Esophagus muscularis mucosa (tissue), 4 donors: ENCODE data around the gene TEX44. TPM values are rescaled to one million over a fixed set of nuclear protein-coding genes. Genes with fewer than 3 reads are reported as not detected.
A peak's percentile ranks its signal among the peaks of the same experiment; 100 is the strongest.

Experiments
- DNase-seq: peaks from one replicate; pipeline ENCODE4 v3.0.0-alpha.2; 2017; ENCODE audit errors: extremely low spot score
- H3K27ac ChIP-seq, 4 donors: fragments of 200-600 bp; sonication (generic); replicated peaks in 1 of 4; 1 replicate in 3 of 4; 2 replicates in 1 of 4; pipeline ENCODE4 v1.5.1; 2016 to 2019; ENCODE audit warnings: mild to moderate bottlenecking in 1 of 4
- H3K27me3 ChIP-seq, 4 donors: fragments of 200-600 bp; sonication (generic); one replicate each; pipeline versions ENCODE4 v1.5.1 to v1.6.0; 2016 to 2019
- H3K36me3 ChIP-seq, 4 donors: fragments of 200-600 bp; sonication (generic); one replicate each; pipeline ENCODE4 v1.5.1; 2016 to 2019
- H3K4me1 ChIP-seq, 4 donors: fragments of 200-600 bp; sonication (generic); one replicate each; pipeline ENCODE4 v1.5.1; 2016 to 2019
- H3K4me3 ChIP-seq, 4 donors: fragments of 200-600 bp; sonication (generic); 1 replicate in 2 of 4; 2 replicates in 2 of 4; pipeline ENCODE4 v1.5.1; 2016 to 2019; ENCODE audit warnings: mild to moderate bottlenecking in 4 of 4, moderate library complexity in 1 of 4
- H3K9me3 ChIP-seq, 4 donors: fragments of 200-600 bp; sonication (generic); 1 replicate in 3 of 4; 2 replicates in 1 of 4; pipeline ENCODE4 v1.5.1; 2016 to 2019
- CTCF ChIP-seq, 3 experiments: fragments of 200-600 bp in 2 of 3; fragments of 450-650 bp in 1 of 3; sonication (generic) in 2 of 3; IDR thresholded peaks; one replicate each; pipeline ENCODE4 v1.5.1; 2017 to 2019; ENCODE audit warnings: antibody characterized with exemption in 3 of 3, mild to moderate bottlenecking in 2 of 3, moderate library complexity in 1 of 3
- EP300 ChIP-seq: sonication (generic); formaldehyde crosslinking; IDR thresholded peaks from one replicate; pipeline ENCODE4 v1.6.1; 2017; ENCODE audit warnings: antibody characterized with exemption
- POLR2A ChIP-seq: fragments of 450-650 bp; IDR thresholded peaks from one replicate; pipeline ENCODE4 v1.6.1; 2017; ENCODE audit warnings: antibody characterized with exemption, moderate library complexity, mild to moderate bottlenecking, low read depth
- POLR2AphosphoS5 ChIP-seq, 2 donors: sonication (generic); formaldehyde crosslinking; IDR thresholded peaks; one replicate each; pipeline ENCODE4 v1.6.1; 2017; ENCODE audit warnings: antibody characterized with exemption in 2 of 2
- WGBS: methylation state at CpG from one replicate; pipeline ENCODE4 v1.1.5; 2018; 5-methylcytosine and 5-hydroxymethylcytosine counted together
- intact Hi-C: fragments of 100-400 bp; cut with DNase I; formaldehyde crosslinking; loops from one replicate; pipeline ENCODE4 v1.15.1; 2023
- total RNA-seq, 4 donors: library from RNA; depleted of rRNA; stranded (reverse); fragments of >200 nt; gene quantifications; one replicate each; pipeline versions ENCODE4 v1.1.0 to v1.2.1, GENCODE V29; 2016

The TEX44 gene
- total RNA-seq, 4 donors from 2014 or later, result not detected

- Histone ChIP-seq H3K9me3 (no peaks in the 10 kb centered on the region), H3K4me1 (peaks cover 48 to 68% (median 67%) of the 10 kb centered on the region in 4 donors), H3K4me3 (peak overlapping the region in 3 of 4 donors; percentile 55 to 64 (median 64)), H3K27ac (peak overlapping the region; percentile 94 to 100 (median 96)), H3K36me3 (no peaks in the 10 kb centered on the region), H3K27me3 (no peaks in the 10 kb centered on the region)
- 100% methylated on average over 1 of the region's 7 CpGs for WGBS
- intact Hi-C loops, result no loop called here
- DNase-seq, result no peak
- no peak for TF ChIP-seq POLR2A
- TF ChIP-seq CTCF (IDR thresholded peaks at IDR 0.05), result no peak
- TF ChIP-seq EP300, result no peak
- no peak for TF ChIP-seq POLR2AphosphoS5 (IDR thresholded peaks at IDR 0.05)
These were observed 13.0 kb downstream of the TEX44 start for GRCh38 chr2:231605607-231606091.

DNA sequence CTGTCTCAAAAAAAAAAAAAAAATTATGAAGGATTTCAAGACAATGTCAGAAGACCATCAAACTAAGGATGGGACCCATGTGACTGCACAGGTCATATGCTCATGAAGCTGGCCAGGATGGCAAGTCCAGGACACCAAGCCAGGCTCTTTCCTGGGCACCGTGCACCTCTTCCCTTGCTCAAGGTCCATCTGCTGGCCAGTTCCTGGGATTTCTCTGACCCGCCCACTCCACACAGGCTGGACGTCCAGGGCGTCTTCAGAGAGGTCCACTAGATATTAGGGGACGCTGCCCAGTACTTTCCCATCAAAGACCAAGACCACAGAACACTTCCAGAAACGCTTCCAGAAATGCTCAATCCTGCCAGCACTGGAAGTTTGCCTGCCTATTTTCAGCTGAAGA, 14.3 kb downstream of the TEX44 start:
- Histone ChIP-seq H3K27ac (peak overlapping the region; percentile 94 to 100 (median 96)), H3K4me1 (peaks cover 45 to 69% (median 63%) of the 10 kb centered on the region in 4 donors), H3K9me3 (no peaks in the 10 kb centered on the region), H3K27me3 (no peaks in the 10 kb centered on the region), H3K36me3 (no peaks in the 10 kb centered on the region), H3K4me3 (no peak overlapping the region)
- 58% methylated on average over 6 of the region's 6 CpGs for WGBS
- no peak for DNase-seq
- TF ChIP-seq CTCF (IDR thresholded peaks at IDR 0.05) (no peak), POLR2A (no peak), EP300 (no peak), POLR2AphosphoS5 (IDR thresholded peaks at IDR 0.05) (no peak)
- intact Hi-C loops, result no loop called here

GRCh38 chr2:231611273-231612108, 18.8 kb downstream of the TEX44 start:
- Histone ChIP-seq H3K4me1 (peaks cover 56 to 68% (median 61%) of the 10 kb centered on the region in 4 donors), H3K36me3 (no peaks in the 10 kb centered on the region), H3K9me3 (no peaks in the 10 kb centered on the region), H3K27me3 (no peaks in the 10 kb centered on the region), H3K4me3 (no peak overlapping the region), H3K27ac (peak overlapping the region; percentile 97 to 100 (median 98))
- WGBS, result 46% methylated on average over 9 of the region's 9 CpGs
- TF ChIP-seq POLR2AphosphoS5 (IDR thresholded peaks at IDR 0.05), result peak; percentile 1 to 5
- TF ChIP-seq POLR2A, result no peak
- TF ChIP-seq CTCF (IDR thresholded peaks at IDR 0.05), result peak; percentile 40 to 53 (median 43)
- intact Hi-C loops, result loop anchor here (2.0 kb wide), 2 partner anchors 63 to 99 kb away; no protein-coding TSS in a partner anchor
- no peak for DNase-seq

GRCh38 chr2:231612109-231612455, 19.4 kb downstream of the TEX44 start:
- TF ChIP-seq POLR2AphosphoS5 (IDR thresholded peaks at IDR 0.05), result no peak
- TF ChIP-seq EP300, result no peak
- 13% methylated on average over 7 of the region's 10 CpGs for WGBS
- Histone ChIP-seq H3K4me3 (peak overlapping the region in 1 of 4 donors; percentile 24), H3K4me1 (peaks cover 52 to 65% (median 56%) of the 10 kb centered on the region in 4 donors), H3K9me3 (no peaks in the 10 kb centered on the region), H3K27me3 (no peaks in the 10 kb centered on the region), H3K27ac (peak overlapping the region; percentile 97 to 100 (median 98)), H3K36me3 (no peaks in the 10 kb centered on the region)
- intact Hi-C loops, result loop anchor here (2.0 kb wide), 2 partner anchors 63 to 99 kb away; no protein-coding TSS in a partner anchor
- no peak for DNase-seq
